GM19328 (cell line): ENCODE data around the gene SMAD5.

ENCODE experiments used
- ATAC-seq: cut with Tn5 transposase; IDR thresholded peaks from one replicate; pipeline ENCODE4 v1.9.1; 2021; ENCODE audit warnings: mild to moderate bottlenecking, moderate library complexity; ENCODE audit not compliant: unreplicated experiment

SMAD5 gene

GRCh38 chr5:136213919-136214493 is 81.4 kb downstream of the SMAD5 start:
- no peak for ATAC-seq

- ATAC-seq, result no peak
These were observed 83.2 kb downstream of the SMAD5 start for GRCh38 chr5:136215812-136216211.

- no peak for ATAC-seq
These were observed 83.6 kb downstream of the SMAD5 start for GRCh38 chr5:136216230-136216629.

DNA sequence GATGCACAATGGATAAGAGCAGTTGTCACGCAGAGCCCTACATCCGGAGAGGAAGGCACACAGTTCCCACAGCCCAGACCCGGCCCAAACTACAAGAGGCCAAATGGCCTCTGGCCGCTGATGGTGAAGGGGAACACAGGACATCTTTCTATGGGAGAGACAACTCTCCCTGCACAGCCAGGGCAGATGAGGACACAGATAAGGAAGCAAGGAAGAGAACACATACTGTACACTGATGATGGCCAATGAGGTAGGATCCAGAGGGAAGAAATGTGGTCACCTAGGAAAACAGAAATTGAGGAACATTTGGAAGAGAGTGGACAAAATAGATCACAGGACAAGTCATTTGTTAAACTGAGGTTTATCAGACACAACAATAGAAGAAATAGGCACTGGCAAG is 88.7 kb downstream of the SMAD5 start:
- no peak for ATAC-seq

DNA sequence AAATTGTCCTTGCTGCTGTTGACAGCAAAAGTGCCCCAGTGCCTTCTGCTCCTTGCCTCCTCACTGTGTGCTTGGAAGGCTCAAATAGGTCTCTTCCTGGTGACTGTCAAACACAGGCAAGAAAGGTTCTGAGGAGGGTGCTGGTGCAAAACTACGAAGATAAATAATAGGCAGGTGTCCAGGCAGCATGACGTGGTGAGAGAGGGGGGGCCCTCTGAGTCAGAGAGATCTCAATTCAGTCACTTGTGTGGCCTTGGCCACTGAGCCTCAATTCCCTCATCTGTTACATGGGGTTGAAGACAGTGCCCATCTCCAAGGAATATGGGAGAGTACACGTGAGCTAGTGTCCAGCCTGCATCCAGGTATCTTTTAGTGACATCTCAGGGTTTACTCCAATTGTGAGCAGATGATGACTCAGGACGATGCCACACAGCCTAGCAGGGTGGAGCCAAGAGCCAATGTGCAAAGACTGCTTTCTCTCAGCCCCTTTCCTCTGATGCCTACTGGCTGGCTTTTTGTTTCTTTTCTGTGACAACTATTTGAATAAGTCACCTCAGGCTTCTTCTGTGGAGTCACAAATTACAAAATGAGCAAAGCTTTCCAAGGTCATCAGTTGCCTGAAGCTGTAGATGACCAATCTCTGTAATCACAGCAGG is 90.1 kb downstream of the SMAD5 start:
- ATAC-seq, result no peak

DNA sequence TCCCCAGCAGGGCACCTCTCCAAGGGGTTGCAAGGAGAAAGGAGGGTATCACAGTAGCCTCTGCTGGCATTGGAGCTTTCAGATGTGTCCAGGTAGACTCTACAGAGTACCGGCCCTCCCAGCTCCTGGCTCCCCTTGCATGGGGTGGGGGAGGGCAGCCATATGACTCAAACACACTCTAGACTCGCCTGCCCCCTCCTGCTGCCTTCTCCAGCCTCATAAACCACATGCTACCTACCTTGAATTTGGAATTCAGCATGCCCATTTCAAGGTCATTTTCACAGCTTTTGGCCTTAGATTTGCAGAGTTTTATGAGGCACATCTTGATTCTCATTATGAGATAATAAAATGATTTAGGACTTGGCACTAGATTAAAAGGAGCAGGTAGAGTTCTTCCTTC is 93.2 kb downstream of the SMAD5 start:
- no peak for ATAC-seq

DNA sequence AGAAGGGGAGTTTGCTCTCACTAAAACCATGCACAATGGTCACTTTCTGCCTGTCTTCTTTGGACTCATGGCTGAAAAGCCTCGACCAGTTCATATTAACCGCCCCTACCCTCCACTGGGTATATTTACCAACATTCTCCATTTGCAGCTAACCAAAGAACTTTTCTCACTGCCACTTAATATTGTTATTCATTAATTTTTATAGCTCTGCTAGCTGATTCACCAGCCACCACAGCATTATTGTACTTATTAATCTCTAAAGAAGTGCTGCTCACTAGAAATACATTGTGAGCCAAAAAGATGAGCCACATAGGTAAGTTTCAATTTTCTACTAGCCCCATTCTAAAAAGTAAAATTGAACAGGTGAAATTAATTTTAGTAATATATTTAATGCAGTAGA is 93.8 kb downstream of the SMAD5 start:
- no peak for ATAC-seq

DNA sequence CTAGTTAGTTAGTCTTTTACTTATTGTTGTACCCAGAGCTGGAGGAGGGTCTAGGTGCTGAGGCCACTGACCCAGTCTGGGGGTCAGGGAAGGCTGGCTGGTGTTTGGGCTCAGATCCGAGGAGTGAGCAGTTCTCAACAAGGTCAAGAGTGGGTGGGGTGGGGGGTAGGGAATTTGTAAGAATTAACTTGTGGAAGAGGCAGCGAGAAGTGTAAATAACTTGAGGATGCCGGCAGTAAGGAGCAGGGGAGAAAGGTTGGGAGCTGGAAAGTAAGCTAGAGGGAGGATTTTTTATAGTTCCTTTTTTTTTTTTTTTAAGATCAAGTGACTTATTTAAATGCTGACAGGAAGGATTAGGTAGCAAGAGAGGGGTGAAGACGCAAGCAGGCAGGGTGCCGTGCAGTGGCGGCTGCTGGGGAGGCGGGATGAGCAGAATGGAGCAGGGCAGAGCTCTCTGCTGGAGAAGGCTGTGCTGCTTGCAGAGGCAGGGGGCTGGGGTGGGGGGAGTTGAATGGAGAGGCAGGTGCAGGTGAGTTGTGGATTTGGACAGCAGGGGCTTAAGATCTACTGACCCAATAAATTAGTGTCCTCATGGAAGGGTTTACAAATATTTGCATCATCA is 95.6 kb downstream of the SMAD5 start:
- ATAC-seq, result no peak

DNA sequence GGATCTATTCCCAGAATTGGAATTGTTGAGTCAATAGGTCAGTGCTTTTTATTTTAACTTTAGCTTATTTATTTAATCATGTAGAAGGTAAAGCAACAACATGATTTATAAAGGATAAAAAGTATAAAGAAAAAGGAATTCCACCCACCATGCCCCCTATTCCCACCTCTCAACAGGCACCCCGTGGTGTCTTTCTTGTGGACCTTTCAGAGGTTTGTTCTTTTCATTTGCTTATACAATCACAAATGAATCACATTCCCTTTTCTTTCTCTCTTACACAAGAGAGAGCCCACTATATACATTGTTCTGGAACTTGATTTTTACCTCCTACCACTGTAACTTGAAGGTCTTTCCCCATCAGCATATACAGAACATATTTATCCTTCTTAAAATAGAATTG is 97.5 kb downstream of the SMAD5 start:
- no peak for ATAC-seq

GRCh38 chr5:136232316-136232715 is 99.7 kb downstream of the SMAD5 start:
- ATAC-seq, result no peak
